ENCODE results near the gene SOX4.

The SOX4 gene

GRCh38 chr6:21556968-21557721, 36.4 kb upstream of the SOX4 start (continued):
- TF ChIP-seq ZBTB20 (tag by site-specific recombination; IDR thresholded peaks at IDR 0.05) (no peak), ZNF221 (tag by site-specific recombination; IDR thresholded peaks at IDR 0.05; ENCODE audit: borderline replicate concordance) (no peak), ZNF488 (tag by site-specific recombination; IDR thresholded peaks at IDR 0.05) (no peak), BCL11B (tag by site-specific recombination; IDR thresholded peaks at IDR 0.05; ENCODE audit: low read depth) (no peak), ZNF280D (tag by site-specific recombination; IDR thresholded peaks at IDR 0.05) (no peak), ZBTB49 (tag by site-specific recombination; IDR thresholded peaks at IDR 0.05; ENCODE audit: low read depth) (no peak), ZNF416 (tag by site-specific recombination; IDR thresholded peaks at IDR 0.05) (no peak)

GRCh38 chr6:21559238-21559637, 34.3 kb upstream of the SOX4 start:
- Histone ChIP-seq H3K27ac (ENCODE audit: extremely low read depth, low read depth, low read length) (no peak overlapping the region), H3K36me3 (ENCODE audit: control insufficient read depth in 2 of 2, insufficient read depth in 1 of 2, low read length in 2 of 2) (no peaks in the 10 kb centered on the region), H3K9me3 (ENCODE audit: control insufficient read depth, insufficient read depth, low read depth, low read length) (no peaks in the 10 kb centered on the region), H3K4me3 (ENCODE audit: low read depth, low read length) (no peak overlapping the region), H3K4me1 (ENCODE audit: control insufficient read depth, insufficient read depth, low read length) (no peaks in the 10 kb centered on the region)
- TF ChIP-seq ZFP37 (tag by site-specific recombination; IDR thresholded peaks at IDR 0.05) (no peak), ZNF692 (tag by site-specific recombination; IDR thresholded peaks at IDR 0.05) (no peak), TCF7L2 (IDR thresholded peaks at IDR 0.05; ENCODE audit: borderline replicate concordance, low read depth, low read length) (no peak), KLF7 (tag by site-specific recombination; IDR thresholded peaks at IDR 0.05; ENCODE audit: borderline replicate concordance) (no peak), ZNF513 (tag by site-specific recombination; IDR thresholded peaks at IDR 0.05) (no peak), TRIM28 (IDR thresholded peaks at IDR 0.05; ENCODE audit: borderline replicate concordance, low read length) (no peak), ZNF24 (tag by site-specific recombination; IDR thresholded peaks at IDR 0.05) (no peak), ZBTB11 (tag by site-specific recombination; conservative IDR thresholded peaks at IDR 0.05; ENCODE audit: low read depth) (no peak), SP3 (tag by site-specific recombination; IDR thresholded peaks at IDR 0.05) (no peak), ZNF48 (tag by site-specific recombination; IDR thresholded peaks at IDR 0.05) (no peak), EGR2 (tag by site-specific recombination; IDR thresholded peaks at IDR 0.05; ENCODE audit: low read depth) (no peak), REPIN1 (tag by site-specific recombination; IDR thresholded peaks at IDR 0.05; ENCODE audit: low read depth) (no peak), ZNF184 (tag by site-specific recombination; IDR thresholded peaks at IDR 0.05) (no peak)
- POLR2A ChIA-PET: no interaction called here
- CTCF ChIA-PET: no interaction called here
